K562 (cell line): Measurements from ENCODE around the gene IFNB1. TPM values are rescaled to one million over a fixed set of nuclear protein-coding genes. Genes with fewer than 3 reads are reported as not detected.

ENCODE experiments used
- ATAC-seq: fragments of 200-7000 bp; cut with Tn5 transposase; 3 replicates; pipeline ENCODE4 v1.9.1; 2020; ENCODE audit warnings: moderate library complexity
- BruUV-seq: library from RNA; stranded (reverse); fragments of 400-500 nt; replicated peaks from 2 replicates; lab custom pipeline; 2021; lab: Mats Ljungman, UMichigan
- CTCF ChIA-PET: fragments of 300-600 bp; formaldehyde crosslinking; extraction: SDS; loops from one replicate; lab custom pipeline; 2021; ENCODE audit warnings: low intra/inter-chr PET ratio; lab: Yijun Ruan, JAX
- POLR2A ChIA-PET: fragments of 300-600, 350-650 bp; sonication (Branson Sonifier 250); formaldehyde crosslinking; extraction: SDS; loops from one replicate; lab custom pipeline; 2021; ENCODE audit warnings: antibody characterized with exemption, inconsistent platforms; lab: Yijun Ruan, JAX
- DNase-seq, 4 experiments: peaks; one replicate each; pipeline versions ENCODE4 v3.0.0 to v3.0.0-alpha.2; 2011 to 2018; ENCODE audit warnings: low spot score in 3 of 4, mixed read lengths in 3 of 4; ENCODE audit errors: extremely low read depth in 1 of 4
- FAIRE-seq: peaks from 2 replicates; lab custom pipeline; 2011; peaks lifted over from hg19 to GRCh38; lab: Jason Lieb, UNC
- H2AFZ ChIP-seq: 2 replicates; pipeline ENCODE4 v1.6.0; 2011; ENCODE audit warnings: low read depth, low read length, control low read depth, inconsistent platforms
- H3K27ac ChIP-seq: fragments of 200-600 bp; 3 replicates; pipeline ENCODE4 v1.8.0; 2011; ENCODE audit warnings: low read depth, mild to moderate bottlenecking, control low read depth, inconsistent platforms, low read length, moderate library complexity, mixed read lengths; ENCODE audit errors: extremely low read depth
- H3K27me3 ChIP-seq, 2 experiments: fragments of 300-600 bp in 1 of 2; 2 replicates in 1 of 2; 3 replicates in 1 of 2; pipeline versions ENCODE4 v1.6.0 to v1.8.0; 2011; ENCODE audit warnings: inconsistent platforms in 2 of 2, low read length in 2 of 2, mild to moderate bottlenecking in 1 of 2, mixed read lengths in 1 of 2, moderate library complexity in 1 of 2; ENCODE audit not compliant: control insufficient read depth in 2 of 2, insufficient read depth in 2 of 2
- H3K36me3 ChIP-seq: fragments of 300-600 bp; 3 replicates; pipeline ENCODE4 v1.8.0; 2011; ENCODE audit warnings: mild to moderate bottlenecking, low read length, inconsistent platforms; ENCODE audit not compliant: control insufficient read depth, insufficient read depth
- H3K4me1 ChIP-seq, 2 experiments: fragments of 200-600 bp in 1 of 2; replicated peaks in 1 of 2; 2 replicates in 1 of 2; 3 replicates in 1 of 2; pipeline versions ENCODE4 v1.5.1 to v1.8.0; 2011; ENCODE audit warnings: inconsistent platforms in 2 of 2, low read length in 2 of 2, mild to moderate bottlenecking in 1 of 2, mixed read lengths in 1 of 2, moderate library complexity in 1 of 2; ENCODE audit not compliant: control insufficient read depth in 2 of 2, insufficient read depth in 2 of 2
- H3K4me2 ChIP-seq: 2 replicates; pipeline ENCODE4 v1.6.1; 2011; ENCODE audit warnings: low read length, control low read depth, inconsistent platforms, mixed read lengths; ENCODE audit not compliant: insufficient read depth
- H3K4me3 ChIP-seq: fragments of 200-600 bp; sonication (generic), shearing (Covaris generic); 2 replicates; pipeline ENCODE4 v1.5.1; 2016; ENCODE audit warnings: control low read depth, inconsistent platforms
- H3K79me2 ChIP-seq: fragments of 200-600 bp; 3 replicates; pipeline ENCODE4 v1.8.0; 2011; ENCODE audit warnings: low read length, inconsistent platforms; ENCODE audit not compliant: control insufficient read depth, insufficient read depth
- H3K9ac ChIP-seq, 2 experiments: 2 replicates each; pipeline versions ENCODE4 v1.6.0 to v1.6.1; 2011; ENCODE audit warnings: low read depth in 2 of 2, low read length in 2 of 2, control low read depth in 1 of 2, inconsistent platforms in 1 of 2, mild to moderate bottlenecking in 1 of 2, mixed read lengths in 1 of 2; ENCODE audit not compliant: insufficient read depth in 1 of 2
- H3K9me1 ChIP-seq: one replicate; pipeline ENCODE4 v1.6.0; 2011; ENCODE audit warnings: inconsistent platforms, mild to moderate bottlenecking, low read length, moderate library complexity; ENCODE audit not compliant: control insufficient read depth, insufficient read depth
- H3K9me3 ChIP-seq: replicated peaks from 2 replicates; pipeline ENCODE4 v1.5.1; 2011; ENCODE audit warnings: low read depth, low read length, inconsistent platforms; ENCODE audit not compliant: control insufficient read depth, insufficient read depth
- H4K20me1 ChIP-seq: replicated peaks from 2 replicates; pipeline ENCODE4 v1.6.1; 2011; ENCODE audit warnings: low read length, inconsistent platforms, mixed read lengths; ENCODE audit not compliant: control insufficient read depth, insufficient read depth
- ARNT ChIP-seq, 2 experiments: fragments of 450-650 bp; IDR thresholded peaks; 2 replicates each; pipeline ENCODE4 v1.6.1; 2016; ENCODE audit warnings: mild to moderate bottlenecking in 1 of 2
- CBFB ChIP-seq: sonication (generic); formaldehyde crosslinking; IDR thresholded peaks from 2 replicates; pipeline ENCODE4 v1.4.0; 2020; ENCODE audit warnings: mild to moderate bottlenecking, missing genetic modification reagents
- CC2D1A ChIP-seq: fragments of 450-650 bp; IDR thresholded peaks from 2 replicates; pipeline ENCODE4 v1.6.1; 2017; ENCODE audit warnings: mild to moderate bottlenecking
- CHD1 ChIP-seq: fragments of 200-600 bp; sonication (generic); IDR thresholded peaks from one replicate; pipeline ENCODE4 v1.6.1; 2012; ENCODE audit warnings: mild to moderate bottlenecking, moderate library complexity, low read length, inconsistent platforms
- CXXC5 ChIP-seq: fragments of 250-450 bp; sonication (Bioruptor Pico); IDR thresholded peaks from 2 replicates; pipeline ENCODE4 v1.8.0; 2022; ENCODE audit warnings: inconsistent platforms, mild to moderate bottlenecking, moderate library complexity
- MXI1 ChIP-seq: IDR thresholded peaks from 2 replicates; pipeline ENCODE4 v1.6.1; 2011; ENCODE audit warnings: low read depth, mild to moderate bottlenecking, improper control_type of control experiment, low read length
- MYBL2 ChIP-seq, 2 experiments: fragments of 450-650 bp in 1 of 2; sonication (generic) in 1 of 2; formaldehyde crosslinking in 1 of 2; IDR thresholded peaks; 2 replicates each; pipeline versions ENCODE4 v1.6.1 to v1.8.1; 2017 to 2022; ENCODE audit warnings: borderline replicate concordance in 1 of 2, inconsistent platforms in 1 of 2, low read depth in 1 of 2, mild to moderate bottlenecking in 1 of 2, missing genetic modification reagents in 1 of 2, moderate library complexity in 1 of 2
- RFX1 ChIP-seq: fragments of 450-650 bp; IDR thresholded peaks from 2 replicates; pipeline ENCODE4 v1.6.1; 2016; ENCODE audit warnings: mild to moderate bottlenecking, moderate library complexity
- SMAD2 ChIP-seq: fragments of 150-350 bp; IDR thresholded peaks from 2 replicates; pipeline ENCODE4 v1.6.1; 2014; ENCODE audit warnings: low read depth, mild to moderate bottlenecking, low read length
- SMC3 ChIP-seq: conservative IDR thresholded peaks from 2 replicates; pipeline ENCODE4 v1.6.1; 2011; ENCODE audit warnings: low read depth, low read length, improper control_type of control experiment; ENCODE audit not compliant: insufficient read depth
- TBP ChIP-seq: optimal IDR thresholded peaks from 2 replicates; pipeline ENCODE3; 2011; ENCODE audit warnings: low read depth, low read length, improper control_type of control experiment
- ZNF324 ChIP-seq: fragments of 250-450 bp; sonication (Bioruptor Pico); IDR thresholded peaks from 2 replicates; pipeline ENCODE4 v1.4.0; 2020; ENCODE audit warnings: mild to moderate bottlenecking
- in situ Hi-C: fragments of 300-500 bp; cut with MboI; formaldehyde crosslinking; loops from 4 replicates; pipeline ENCODE4 v1.15.0; 2018; ENCODE audit warnings: inconsistent platforms, mixed read lengths
- intact Hi-C: fragments of 100-400 bp; cut with micrococcal nuclease; formaldehyde crosslinking; loops from 2 replicates; pipeline ENCODE4 v1.14.2; 2022
- polyA plus RNA-seq, 8 experiments: library from polyadenylated mRNA; depleted of rRNA in 4 of 8; stranded (reverse) in 5 of 8; unstranded in 3 of 8; fragments of >200 nt; fragmentation: Nextera tagmentation in 2 of 8; fragmentation: Illumina TruSeq in 1 of 8; extraction: Ambion mirVana in 2 of 8; extraction: Trizol in 1 of 8; gene quantifications; 2 replicates each; pipeline versions ENCODE4 v1.2.1 to v1.2.3, GENCODE V29; 2011 to 2014; ENCODE audit warnings: inconsistent platforms in 1 of 8, missing spikeins in 1 of 8
- total RNA-seq, 7 experiments: library from RNA; depleted of rRNA in 6 of 7; stranded (reverse); fragments of >200 nt in 6 of 7; fragmentation: Illumina TruSeq in 2 of 7; extraction: Trizol in 2 of 7; gene quantifications; 2 replicates each; pipeline versions ENCODE4 v1.2.1 to v1.2.3, GENCODE V29; 2011 to 2021; ENCODE audit warnings: low replicate concordance in 1 of 7
- TF ChIP-seq, protein P1 (sequence below), 2 experiments: fragments of 450-650 bp in 1 of 2; sonication (generic) in 1 of 2; formaldehyde crosslinking in 1 of 2; IDR thresholded peaks in 1 of 2; conservative IDR thresholded peaks in 1 of 2; 2 replicates each; pipeline versions ENCODE4 v1.6.1 to v1.8.1; 2016 to 2023; ENCODE audit warnings: mild to moderate bottlenecking in 2 of 2, moderate library complexity in 2 of 2, inconsistent platforms in 1 of 2, missing genetic modification reagents in 1 of 2
- TF ChIP-seq, protein P2 (sequence below): fragments of 450-650 bp; conservative IDR thresholded peaks from 2 replicates; pipeline ENCODE4 v1.6.1; 2016; ENCODE audit warnings: missing genetic modification characterization, low read depth, mild to moderate bottlenecking, missing compliant biosample characterization, moderate library complexity
- TF ChIP-seq, protein P3 (sequence below), 2 experiments: fragments of 450-650 bp in 1 of 2; sonication (generic) in 1 of 2; formaldehyde crosslinking; conservative IDR thresholded peaks; 2 replicates each; pipeline versions ENCODE4 v1.4.0 to v1.8.1; 2020 to 2022; ENCODE audit warnings: mild to moderate bottlenecking in 1 of 2, missing genetic modification reagents in 1 of 2
- TF ChIP-seq, protein P4 (sequence below): fragments of 250-450 bp; sonication (Bioruptor Pico); IDR thresholded peaks from 2 replicates; pipeline ENCODE4 v1.5.0; 2021; ENCODE audit warnings: mild to moderate bottlenecking, borderline replicate concordance

IFNB1 gene
- total and polyA plus RNA-seq, 9 of the 15 experiments (the other 6 are each of a cell fraction or from before 2014, with no cell fraction given), result not detected

DNA sequence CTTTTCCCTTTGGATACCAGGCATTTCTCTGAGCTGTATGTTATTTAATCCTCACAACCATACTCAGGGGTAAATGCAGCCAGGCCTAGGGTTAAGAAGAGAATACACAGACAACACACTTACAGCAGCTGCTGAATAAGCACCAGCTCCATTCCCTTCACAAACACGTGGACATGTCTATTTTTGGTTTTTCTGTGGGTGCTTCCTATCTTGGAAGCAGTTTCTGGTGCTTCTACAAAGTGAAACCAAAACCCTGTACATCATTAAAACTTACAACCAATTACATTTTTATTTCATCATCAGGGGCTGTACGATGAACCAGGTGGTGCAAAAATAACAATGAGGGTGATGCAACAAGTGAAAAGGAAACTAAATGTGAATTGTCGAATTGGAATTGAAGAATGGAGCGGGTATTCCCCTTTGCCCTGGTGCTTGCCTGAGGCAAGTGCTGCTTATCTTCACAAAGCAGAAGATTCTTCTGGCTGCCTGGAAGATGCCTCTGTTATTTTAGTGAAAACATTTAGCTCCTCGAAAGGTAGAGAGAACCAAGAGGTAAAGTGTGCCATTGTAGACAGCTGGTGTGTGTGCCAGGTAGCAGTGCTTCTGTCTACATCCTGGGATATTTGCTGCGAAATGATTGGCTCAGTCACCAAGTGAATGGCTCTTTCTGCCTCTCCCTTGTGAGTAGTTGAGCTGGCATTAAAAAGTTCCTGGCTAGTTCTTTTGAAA lies 18.6 kb upstream of the IFNB1 start (continued):
- TF ChIP-seq, protein P1, sequence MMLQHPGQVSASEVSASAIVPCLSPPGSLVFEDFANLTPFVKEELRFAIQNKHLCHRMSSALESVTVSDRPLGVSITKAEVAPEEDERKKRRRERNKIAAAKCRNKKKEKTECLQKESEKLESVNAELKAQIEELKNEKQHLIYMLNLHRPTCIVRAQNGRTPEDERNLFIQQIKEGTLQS (IDR thresholded peaks at IDR 0.05), result no peak
- TF ChIP-seq, protein P1 (CRISPR knock-in tag; conservative IDR thresholded peaks at IDR 0.05), result no peak
- TF ChIP-seq SMAD2, result no peak
- no peak for TF ChIP-seq SMC3

DNA sequence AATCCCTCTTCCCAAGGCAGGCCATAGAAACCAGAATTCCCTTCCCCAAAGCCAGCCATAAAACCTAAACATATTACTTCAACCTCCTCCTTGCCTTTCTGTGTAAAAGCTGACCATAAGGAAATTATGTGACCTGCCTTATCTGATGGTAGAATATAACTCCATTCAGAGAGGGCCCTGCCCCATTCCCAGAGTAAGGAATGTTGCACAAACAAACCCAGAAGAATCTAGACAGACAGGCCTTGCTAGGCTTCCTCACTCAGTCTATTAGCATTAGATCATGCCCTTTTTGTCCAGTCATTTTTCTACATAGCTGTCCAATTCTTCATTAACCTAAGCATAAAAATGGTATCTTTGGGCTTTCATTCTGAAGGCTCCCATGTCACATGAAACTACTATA lies 17.8 kb upstream of the IFNB1 start:
- H3K27me3 ChIP-seq, result no peaks in the 10 kb centered on the region
- in situ Hi-C loops (no loop called here), intact Hi-C loops (no loop called here)
- no peak for ATAC-seq
- H3K4me3 ChIP-seq, result no peak overlapping the region
- H3K4me1 ChIP-seq, result no peaks in the 10 kb centered on the region
- no TSS peak for BruUV-seq
- no peaks in the 10 kb centered on the region for H4K20me1 ChIP-seq
- no peak overlapping the region for H3K4me2 ChIP-seq
- H3K9me3 ChIP-seq, result no peaks in the 10 kb centered on the region
- CTCF ChIA-PET, result no interaction called here
- FAIRE-seq, result no peak
- H3K79me2 ChIP-seq, result no peaks in the 10 kb centered on the region
- POLR2A ChIA-PET, result no interaction called here
- no peak for DNase-seq
- H3K9me1 ChIP-seq, result no peaks in the 10 kb centered on the region
- no peaks in the 10 kb centered on the region for H3K36me3 ChIP-seq
- no peak overlapping the region for H2AFZ ChIP-seq
- no peak overlapping the region for H3K27ac ChIP-seq
- H3K9ac ChIP-seq, result no peak overlapping the region
- TF ChIP-seq ARNT (IDR thresholded peaks at IDR 0.05) (no peak), CC2D1A (no peak), CXXC5 (CRISPR knock-in tag) (no peak), MYBL2 (IDR thresholded peaks at IDR 0.05; ENCODE audit: low read depth) (no peak), MYBL2 (CRISPR knock-in tag; IDR thresholded peaks at IDR 0.05; ENCODE audit: borderline replicate concordance) (no peak), CBFB (CRISPR knock-in tag) (no peak), CHD1 (no peak), ZNF324 (CRISPR knock-in tag) (no peak), MXI1 (no peak), RFX1 (no peak), TBP (no peak)
- TF ChIP-seq, protein P2, sequence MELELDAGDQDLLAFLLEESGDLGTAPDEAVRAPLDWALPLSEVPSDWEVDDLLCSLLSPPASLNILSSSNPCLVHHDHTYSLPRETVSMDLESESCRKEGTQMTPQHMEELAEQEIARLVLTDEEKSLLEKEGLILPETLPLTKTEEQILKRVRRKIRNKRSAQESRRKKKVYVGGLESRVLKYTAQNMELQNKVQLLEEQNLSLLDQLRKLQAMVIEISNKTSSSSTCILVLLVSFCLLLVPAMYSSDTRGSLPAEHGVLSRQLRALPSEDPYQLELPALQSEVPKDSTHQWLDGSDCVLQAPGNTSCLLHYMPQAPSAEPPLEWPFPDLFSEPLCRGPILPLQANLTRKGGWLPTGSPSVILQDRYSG (tag), result no peak
- TF ChIP-seq, protein P3, sequence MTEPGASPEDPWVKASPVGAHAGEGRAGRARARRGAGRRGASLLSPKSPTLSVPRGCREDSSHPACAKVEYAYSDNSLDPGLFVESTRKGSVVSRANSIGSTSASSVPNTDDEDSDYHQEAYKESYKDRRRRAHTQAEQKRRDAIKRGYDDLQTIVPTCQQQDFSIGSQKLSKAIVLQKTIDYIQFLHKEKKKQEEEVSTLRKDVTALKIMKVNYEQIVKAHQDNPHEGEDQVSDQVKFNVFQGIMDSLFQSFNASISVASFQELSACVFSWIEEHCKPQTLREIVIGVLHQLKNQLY (CRISPR knock-in tag; conservative IDR thresholded peaks at IDR 0.05), result no peak
- TF ChIP-seq, protein P4, sequence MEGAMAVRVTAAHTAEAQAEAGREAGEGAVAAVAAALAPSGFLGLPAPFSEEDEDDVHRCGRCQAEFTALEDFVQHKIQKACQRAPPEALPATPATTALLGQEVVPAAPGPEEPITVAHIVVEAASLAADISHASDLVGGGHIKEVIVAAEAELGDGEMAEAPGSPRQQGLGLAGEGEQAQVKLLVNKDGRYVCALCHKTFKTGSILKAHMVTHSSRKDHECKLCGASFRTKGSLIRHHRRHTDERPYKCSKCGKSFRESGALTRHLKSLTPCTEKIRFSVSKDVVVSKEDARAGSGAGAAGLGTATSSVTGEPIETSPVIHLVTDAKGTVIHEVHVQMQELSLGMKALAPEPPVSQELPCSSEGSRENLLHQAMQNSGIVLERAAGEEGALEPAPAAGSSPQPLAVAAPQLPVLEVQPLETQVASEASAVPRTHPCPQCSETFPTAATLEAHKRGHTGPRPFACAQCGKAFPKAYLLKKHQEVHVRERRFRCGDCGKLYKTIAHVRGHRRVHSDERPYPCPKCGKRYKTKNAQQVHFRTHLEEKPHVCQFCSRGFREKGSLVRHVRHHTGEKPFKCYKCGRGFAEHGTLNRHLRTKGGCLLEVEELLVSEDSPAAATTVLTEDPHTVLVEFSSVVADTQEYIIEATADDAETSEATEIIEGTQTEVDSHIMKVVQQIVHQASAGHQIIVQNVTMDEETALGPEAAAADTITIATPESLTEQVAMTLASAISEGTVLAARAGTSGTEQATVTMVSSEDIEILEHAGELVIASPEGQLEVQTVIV (CRISPR knock-in tag), result no peak
